Activated T-helper 17 cell treated with anti-CD3 and anti-CD28 coated beads, Interleukin-2, amount 50 U/mL, for 72 hours (primary cell): ENCODE data around the gene VGLL1. TPM values are rescaled to one million over a fixed set of nuclear protein-coding genes. Genes with fewer than 3 reads are reported as not detected.

Experiments used
- ATAC-seq: fragments of 150-1000 bp; cut with Tn5 transposase; replicated peaks from 2 replicates; pipeline ENCODE4 v1.10.0; 2021; ENCODE audit warnings: mild to moderate bottlenecking, moderate library complexity
- H3K27ac Mint-ChIP-seq: one replicate; pipeline ENCODE4 v1.8.0; 2022; ENCODE audit warnings: mixed read lengths
- H3K27me3 Mint-ChIP-seq: one replicate; pipeline ENCODE4 v1.8.0; 2022; ENCODE audit warnings: mixed read lengths
- H3K36me3 Mint-ChIP-seq: one replicate; pipeline ENCODE4 v1.8.0; 2022; ENCODE audit warnings: low read depth, mild to moderate bottlenecking, mixed read lengths
- H3K4me1 Mint-ChIP-seq: one replicate; pipeline ENCODE4 v1.8.0; 2022; ENCODE audit warnings: mixed read lengths
- H3K4me3 Mint-ChIP-seq: one replicate; pipeline ENCODE4 v1.8.0; 2022; ENCODE audit warnings: mild to moderate bottlenecking, mixed read lengths
- H3K9me3 Mint-ChIP-seq: one replicate; pipeline ENCODE4 v1.8.0; 2022; ENCODE audit warnings: mixed read lengths
- total RNA-seq, 2 donors: library from RNA; stranded (reverse); gene quantifications; one replicate each; pipeline ENCODE4 v1.2.3, GENCODE V29; 2022

Gene VGLL1
- total RNA-seq, 2 donors from 2014 or later: not detected

- no peaks in the 10 kb centered on the region for H3K36me3 Mint-ChIP-seq
- H3K27me3 Mint-ChIP-seq: no peaks in the 10 kb centered on the region
- ATAC-seq: peak; percentile 47
- H3K9me3 Mint-ChIP-seq: no peaks in the 10 kb centered on the region
- peaks cover 36% of the 10 kb centered on the region for H3K4me1 Mint-ChIP-seq
- H3K27ac Mint-ChIP-seq: peak overlapping the region; percentile 80
- H3K4me3 Mint-ChIP-seq: peak overlapping the region; percentile 73
These were observed 53.2 kb downstream of the VGLL1 start for GRCh38 chrX:136585262-136585661.

- H3K36me3 Mint-ChIP-seq: no peaks in the 10 kb centered on the region
- peak overlapping the region; percentile 80 for H3K27ac Mint-ChIP-seq
- peaks cover 31% of the 10 kb centered on the region for H3K4me1 Mint-ChIP-seq
- H3K27me3 Mint-ChIP-seq: no peaks in the 10 kb centered on the region
- H3K4me3 Mint-ChIP-seq: peak overlapping the region; percentile 73
- no peaks in the 10 kb centered on the region for H3K9me3 Mint-ChIP-seq
- no peak for ATAC-seq
These were observed 53.9 kb downstream of the VGLL1 start for GRCh38 chrX:136585960-136586359.

- peak; percentile 49 for ATAC-seq
- peak overlapping the region; percentile 80 for H3K27ac Mint-ChIP-seq
- peak overlapping the region; percentile 73 for H3K4me3 Mint-ChIP-seq
- no peaks in the 10 kb centered on the region for H3K9me3 Mint-ChIP-seq
- H3K36me3 Mint-ChIP-seq: no peaks in the 10 kb centered on the region
- peaks cover 30% of the 10 kb centered on the region for H3K4me1 Mint-ChIP-seq
- no peaks in the 10 kb centered on the region for H3K27me3 Mint-ChIP-seq
These were observed 54.4 kb downstream of the VGLL1 start for GRCh38 chrX:136586386-136586785.

GRCh38 chrX:136587532-136587931 is 55.5 kb downstream of the VGLL1 start:
- peak overlapping the region; percentile 80 for H3K27ac Mint-ChIP-seq
- peaks cover 30% of the 10 kb centered on the region for H3K4me1 Mint-ChIP-seq
- ATAC-seq: no peak
- H3K9me3 Mint-ChIP-seq: no peaks in the 10 kb centered on the region
- peak overlapping the region; percentile 73 for H3K4me3 Mint-ChIP-seq
- H3K36me3 Mint-ChIP-seq: no peaks in the 10 kb centered on the region
- H3K27me3 Mint-ChIP-seq: no peaks in the 10 kb centered on the region

GRCh38 chrX:136588036-136588435 is 56.0 kb downstream of the VGLL1 start:
- no peaks in the 10 kb centered on the region for H3K9me3 Mint-ChIP-seq
- H3K27ac Mint-ChIP-seq: peak overlapping the region; percentile 80
- ATAC-seq: peak; percentile 68
- no peaks in the 10 kb centered on the region for H3K27me3 Mint-ChIP-seq
- peaks cover 30% of the 10 kb centered on the region for H3K4me1 Mint-ChIP-seq
- H3K36me3 Mint-ChIP-seq: no peaks in the 10 kb centered on the region
- peak overlapping the region; percentile 73 for H3K4me3 Mint-ChIP-seq

- Mint-ChIP-seq H3K4me1 (peaks cover 33% of the 10 kb centered on the region), H3K9me3 (no peaks in the 10 kb centered on the region), H3K4me3 (peak overlapping the region; percentile 73), H3K27ac (peak overlapping the region; percentile 61), H3K36me3 (no peaks in the 10 kb centered on the region), H3K27me3 (no peaks in the 10 kb centered on the region)
- ATAC-seq: no peak
These were observed 58.0 kb downstream of the VGLL1 start for GRCh38 chrX:136589966-136590365.

GRCh38 chrX:136597356-136597755 is 65.3 kb downstream of the VGLL1 start:
- Mint-ChIP-seq H3K27ac (peak overlapping the region; percentile 90), H3K4me1 (peaks cover 43% of the 10 kb centered on the region), H3K27me3 (no peaks in the 10 kb centered on the region), H3K9me3 (no peaks in the 10 kb centered on the region), H3K4me3 (peak overlapping the region; percentile 73), H3K36me3 (peaks cover 6% of the 10 kb centered on the region)
- no peak for ATAC-seq

GRCh38 chrX:136597954-136598353 is 65.9 kb downstream of the VGLL1 start:
- peak overlapping the region; percentile 73 for H3K4me3 Mint-ChIP-seq
- no peaks in the 10 kb centered on the region for H3K27me3 Mint-ChIP-seq
- H3K36me3 Mint-ChIP-seq: peaks cover 6% of the 10 kb centered on the region
- H3K9me3 Mint-ChIP-seq: no peaks in the 10 kb centered on the region
- peak overlapping the region; percentile 90 for H3K27ac Mint-ChIP-seq
- H3K4me1 Mint-ChIP-seq: peaks cover 43% of the 10 kb centered on the region
- ATAC-seq: peak; percentile 67

GRCh38 chrX:136598631-136599030 is 66.6 kb downstream of the VGLL1 start:
- H3K9me3 Mint-ChIP-seq: no peaks in the 10 kb centered on the region
- peaks cover 48% of the 10 kb centered on the region for H3K4me1 Mint-ChIP-seq
- ATAC-seq: peak; percentile 87
- H3K27me3 Mint-ChIP-seq: no peaks in the 10 kb centered on the region
- peak overlapping the region; percentile 73 for H3K4me3 Mint-ChIP-seq
- H3K36me3 Mint-ChIP-seq: peaks cover 6% of the 10 kb centered on the region
- peak overlapping the region; percentile 90 for H3K27ac Mint-ChIP-seq

- Mint-ChIP-seq H3K27ac (no peak overlapping the region), H3K4me1 (peaks cover 39% of the 10 kb centered on the region), H3K9me3 (no peaks in the 10 kb centered on the region), H3K27me3 (no peaks in the 10 kb centered on the region), H3K4me3 (no peak overlapping the region), H3K36me3 (peaks cover 6% of the 10 kb centered on the region)
- no peak for ATAC-seq
These were observed 68.0 kb downstream of the VGLL1 start for GRCh38 chrX:136600059-136600458.

Other genes with a start within 250 kb of the VGLL1 start
- not detected for gene ADGRG4, start 231.3 kb upstream of the VGLL1 start, total RNA-seq
- gene BRS3, start 44.3 kb upstream of the VGLL1 start, total RNA-seq: not detected
- 10 to 100 TPM; 39.7 to 65.5 TPM for gene HTATSF1, start 34.6 kb upstream of the VGLL1 start, total RNA-seq
- 100 to 1,000 TPM in 1 of 2 donors, 10 to 100 TPM in 1; 87.0 to 110 TPM for gene CD40LG, start 115.9 kb downstream of the VGLL1 start, total RNA-seq
- 10 to 100 TPM; 56.8 to 67.6 TPM for gene ARHGEF6, start 248.7 kb downstream of the VGLL1 start, total RNA-seq